ENCODE results near the gene HEMK1.

HEMK1 gene

DNA sequence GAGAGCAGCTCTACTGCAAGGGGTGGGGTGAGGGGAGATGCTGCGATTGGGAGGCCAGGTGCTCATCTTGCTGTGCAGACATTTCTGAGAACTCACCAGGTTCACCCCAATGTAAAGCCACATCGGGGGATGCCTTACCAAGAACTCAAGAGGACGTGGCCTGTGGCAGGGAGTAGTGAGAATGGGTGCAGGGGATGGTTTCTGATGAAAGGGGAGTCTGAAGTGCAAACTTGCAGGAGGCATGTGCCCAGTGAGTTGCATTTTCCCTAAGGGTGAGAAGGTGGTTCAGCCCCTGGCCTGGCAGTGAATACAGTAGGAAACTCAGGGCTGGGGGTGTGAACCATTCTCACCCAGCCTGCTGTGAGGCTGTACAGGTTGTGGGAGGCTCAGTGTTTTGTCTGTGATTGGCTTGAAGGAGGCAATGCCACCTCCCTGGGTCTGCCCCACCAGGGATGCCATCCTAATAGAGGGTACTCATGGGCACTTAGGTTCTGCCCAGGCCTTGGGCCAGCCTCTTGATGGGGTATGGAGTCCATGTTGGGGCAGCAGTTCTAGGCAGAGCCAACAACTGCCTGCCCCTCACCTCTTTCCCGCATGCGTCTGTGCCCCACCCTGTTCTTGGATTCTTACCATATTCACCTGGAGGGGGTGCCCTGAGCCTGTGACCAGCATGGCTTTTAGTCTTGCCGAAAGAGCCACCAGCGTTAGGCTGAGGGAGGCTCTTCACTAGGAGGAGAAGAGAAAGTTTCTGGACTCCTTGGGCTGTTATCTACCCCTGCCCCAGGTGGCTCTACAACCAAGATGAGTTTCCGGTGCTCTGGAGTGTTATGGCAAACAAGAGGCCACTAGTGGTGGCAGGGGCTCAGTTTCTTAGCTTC, 4.5 kb downstream of the HEMK1 start:
- TF ChIP-seq, protein P1, sequence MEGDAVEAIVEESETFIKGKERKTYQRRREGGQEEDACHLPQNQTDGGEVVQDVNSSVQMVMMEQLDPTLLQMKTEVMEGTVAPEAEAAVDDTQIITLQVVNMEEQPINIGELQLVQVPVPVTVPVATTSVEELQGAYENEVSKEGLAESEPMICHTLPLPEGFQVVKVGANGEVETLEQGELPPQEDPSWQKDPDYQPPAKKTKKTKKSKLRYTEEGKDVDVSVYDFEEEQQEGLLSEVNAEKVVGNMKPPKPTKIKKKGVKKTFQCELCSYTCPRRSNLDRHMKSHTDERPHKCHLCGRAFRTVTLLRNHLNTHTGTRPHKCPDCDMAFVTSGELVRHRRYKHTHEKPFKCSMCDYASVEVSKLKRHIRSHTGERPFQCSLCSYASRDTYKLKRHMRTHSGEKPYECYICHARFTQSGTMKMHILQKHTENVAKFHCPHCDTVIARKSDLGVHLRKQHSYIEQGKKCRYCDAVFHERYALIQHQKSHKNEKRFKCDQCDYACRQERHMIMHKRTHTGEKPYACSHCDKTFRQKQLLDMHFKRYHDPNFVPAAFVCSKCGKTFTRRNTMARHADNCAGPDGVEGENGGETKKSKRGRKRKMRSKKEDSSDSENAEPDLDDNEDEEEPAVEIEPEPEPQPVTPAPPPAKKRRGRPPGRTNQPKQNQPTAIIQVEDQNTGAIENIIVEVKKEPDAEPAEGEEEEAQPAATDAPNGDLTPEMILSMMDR (IDR thresholded peaks at IDR 0.05; ENCODE audit: insufficient read depth, low read depth, low read length, missing control alignments) = no peak
- DNase-seq (ENCODE audit: low read depth) = no peak
- no peak overlapping the region for H3K4me3 ChIP-seq (ENCODE audit: low read length)

- TF ChIP-seq, protein P1 (IDR thresholded peaks at IDR 0.05; ENCODE audit: insufficient read depth, low read depth, low read length, missing control alignments) = no peak
- H3K4me3 ChIP-seq (ENCODE audit: low read length) = no peak overlapping the region
- DNase-seq (ENCODE audit: low read depth) = no peak
Measured at GRCh38 chr3:50574444-50574831, 5.1 kb downstream of the HEMK1 start.

GRCh38 chr3:50575372-50575771, 6.0 kb downstream of the HEMK1 start:
- DNase-seq (ENCODE audit: low read depth) = peak; percentile 45
- TF ChIP-seq, protein P1 (IDR thresholded peaks at IDR 0.05; ENCODE audit: insufficient read depth, low read depth, low read length, missing control alignments) = no peak

GRCh38 chr3:50577348-50577747, 8.0 kb downstream of the HEMK1 start:
- DNase-seq (ENCODE audit: low read depth) = no peak
- H3K4me3 ChIP-seq (ENCODE audit: low read length) = no peak overlapping the region
- TF ChIP-seq, protein P1 (IDR thresholded peaks at IDR 0.05; ENCODE audit: insufficient read depth, low read depth, low read length, missing control alignments) = no peak

More at GRCh38 chr3:50575372-50575771, 6.0 kb downstream of the HEMK1 start:
- H3K4me3 ChIP-seq (ENCODE audit: low read length) = no peak overlapping the region

- TF ChIP-seq, protein P1 (IDR thresholded peaks at IDR 0.05; ENCODE audit: insufficient read depth, low read depth, low read length, missing control alignments) = no peak
- DNase-seq (ENCODE audit: low read depth) = no peak
- H3K4me3 ChIP-seq (ENCODE audit: low read length) = no peak overlapping the region
Measured at GRCh38 chr3:50580683-50581458, 11.5 kb downstream of the HEMK1 start.

GRCh38 chr3:50581459-50581842, 12.1 kb downstream of the HEMK1 start:
- H3K4me3 ChIP-seq (ENCODE audit: low read length) = no peak overlapping the region
- TF ChIP-seq, protein P1 (IDR thresholded peaks at IDR 0.05; ENCODE audit: insufficient read depth, low read depth, low read length, missing control alignments) = no peak
- no peak for DNase-seq (ENCODE audit: low read depth)

Data from epithelial cell of esophagus (primary cell).